ENCODE measurements around the gene RTN1. TPM values are rescaled to one million over a fixed set of nuclear protein-coding genes. Genes with fewer than 3 reads are reported as not detected.
A peak's percentile ranks its signal among the peaks of the same experiment; 100 is the strongest.

Gene RTN1
- total RNA-seq, 6 experiments from 2014 or later, result 0.37 to 1.9 (median 0.53) TPM

- TF ChIP-seq POLR2A (IDR thresholded peaks at IDR 0.05), result no peak
- TF ChIP-seq, protein P1, sequence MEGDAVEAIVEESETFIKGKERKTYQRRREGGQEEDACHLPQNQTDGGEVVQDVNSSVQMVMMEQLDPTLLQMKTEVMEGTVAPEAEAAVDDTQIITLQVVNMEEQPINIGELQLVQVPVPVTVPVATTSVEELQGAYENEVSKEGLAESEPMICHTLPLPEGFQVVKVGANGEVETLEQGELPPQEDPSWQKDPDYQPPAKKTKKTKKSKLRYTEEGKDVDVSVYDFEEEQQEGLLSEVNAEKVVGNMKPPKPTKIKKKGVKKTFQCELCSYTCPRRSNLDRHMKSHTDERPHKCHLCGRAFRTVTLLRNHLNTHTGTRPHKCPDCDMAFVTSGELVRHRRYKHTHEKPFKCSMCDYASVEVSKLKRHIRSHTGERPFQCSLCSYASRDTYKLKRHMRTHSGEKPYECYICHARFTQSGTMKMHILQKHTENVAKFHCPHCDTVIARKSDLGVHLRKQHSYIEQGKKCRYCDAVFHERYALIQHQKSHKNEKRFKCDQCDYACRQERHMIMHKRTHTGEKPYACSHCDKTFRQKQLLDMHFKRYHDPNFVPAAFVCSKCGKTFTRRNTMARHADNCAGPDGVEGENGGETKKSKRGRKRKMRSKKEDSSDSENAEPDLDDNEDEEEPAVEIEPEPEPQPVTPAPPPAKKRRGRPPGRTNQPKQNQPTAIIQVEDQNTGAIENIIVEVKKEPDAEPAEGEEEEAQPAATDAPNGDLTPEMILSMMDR (IDR thresholded peaks at IDR 0.05), result no peak
- 42% methylated on average over 3 of the region's 3 CpGs for WGBS (ENCODE audit: insufficient coverage, low coverage, low lambda C conversion rate, missing lambda C conversion rate)
- DNase-seq (no peak), ATAC-seq (no peak)
- Histone ChIP-seq H3K4me3 (no peak overlapping the region), H3K27me3 (no peaks in the 10 kb centered on the region), H3K27ac (no peak overlapping the region), H3K9me3 (no peaks in the 10 kb centered on the region), H3K4me1 (no peaks in the 10 kb centered on the region), H3K36me3 (no peaks in the 10 kb centered on the region)
- intact Hi-C loops (cut with DNase I), result no loop called here
These were observed 142.3 kb downstream of the RTN1 start for GRCh38 chr14:59728304-59728703.

- WGBS (ENCODE audit: insufficient coverage, low coverage, low lambda C conversion rate, missing lambda C conversion rate), result 80% methylated on average over 1 of the region's 53 CpGs
- peak in 1 of 3 donors; percentile 56 for DNase-seq
- no peaks in the 10 kb centered on the region for H3K9me3 ChIP-seq
- no peak overlapping the region for H3K4me3 ChIP-seq
- no peak overlapping the region for H3K27ac ChIP-seq
- H3K36me3 ChIP-seq, result no peaks in the 10 kb centered on the region
- intact Hi-C loops (cut with DNase I), result no loop called here
- peak in 1 of 4 donors; percentile 37 for ATAC-seq
- H3K4me1 ChIP-seq, result no peaks in the 10 kb centered on the region
- no peaks in the 10 kb centered on the region for H3K27me3 ChIP-seq
- no peak for TF ChIP-seq POLR2A (IDR thresholded peaks at IDR 0.05)
- TF ChIP-seq, protein P1 (IDR thresholded peaks at IDR 0.05), result no peak
These were observed 143.4 kb downstream of the RTN1 start for GRCh38 chr14:59727073-59727661.

GRCh38 chr14:59711080-59711479 lies 159.5 kb downstream of the RTN1 start:
- TF ChIP-seq, protein P1 (IDR thresholded peaks at IDR 0.05), result no peak
- no peak for TF ChIP-seq POLR2A (IDR thresholded peaks at IDR 0.05)
- 42% methylated on average over 2 of the region's 2 CpGs for WGBS (ENCODE audit: insufficient coverage, low coverage, low lambda C conversion rate, missing lambda C conversion rate)
- ATAC-seq (no peak), DNase-seq (no peak)
- Histone ChIP-seq H3K4me1 (peaks cover 0 to 6% (median 0%) of the 10 kb centered on the region in 4 donors), H3K4me3 (no peak overlapping the region), H3K9me3 (no peaks in the 10 kb centered on the region), H3K27ac (no peak overlapping the region), H3K36me3 (no peaks in the 10 kb centered on the region), H3K27me3 (no peaks in the 10 kb centered on the region)
- intact Hi-C loops (cut with DNase I), result loop anchor here in 1 of 2 donors (10.0 kb wide), 1 partner anchor 174 kb away; no protein-coding TSS in a partner anchor

GRCh38 chr14:59707778-59708561 lies 162.6 kb downstream of the RTN1 start:
- H3K9me3 ChIP-seq, result no peaks in the 10 kb centered on the region
- no peak overlapping the region for H3K27ac ChIP-seq
- H3K27me3 ChIP-seq, result no peaks in the 10 kb centered on the region
- DNase-seq (peak; percentile 44 to 67 (median 58)), ATAC-seq (peak; percentile 88 to 99 (median 92))
- no peaks in the 10 kb centered on the region for H3K36me3 ChIP-seq
- no peak overlapping the region for H3K4me3 ChIP-seq
- 38% methylated on average over 7 of the region's 7 CpGs for WGBS (ENCODE audit: insufficient coverage, low coverage, low lambda C conversion rate, missing lambda C conversion rate)
- TF ChIP-seq POLR2A (IDR thresholded peaks at IDR 0.05), result no peak
- TF ChIP-seq, protein P1 (IDR thresholded peaks at IDR 0.05), result peak in 1 of 4 donors; percentile 37
- H3K4me1 ChIP-seq, result peaks cover 0 to 6% (median 0%) of the 10 kb centered on the region in 4 donors
- intact Hi-C loops (cut with DNase I), result no loop called here
